GM19455 (cell line): ENCODE data around the gene POLA1.

ENCODE experiments used
- ATAC-seq: cut with Tn5 transposase; IDR thresholded peaks from one replicate; pipeline ENCODE4 v1.9.1; 2021; ENCODE audit not compliant: unreplicated experiment

POLA1 gene

GRCh38 chrX:24965372-24965771, 271.7 kb downstream of the POLA1 start:
- no peak for ATAC-seq

DNA sequence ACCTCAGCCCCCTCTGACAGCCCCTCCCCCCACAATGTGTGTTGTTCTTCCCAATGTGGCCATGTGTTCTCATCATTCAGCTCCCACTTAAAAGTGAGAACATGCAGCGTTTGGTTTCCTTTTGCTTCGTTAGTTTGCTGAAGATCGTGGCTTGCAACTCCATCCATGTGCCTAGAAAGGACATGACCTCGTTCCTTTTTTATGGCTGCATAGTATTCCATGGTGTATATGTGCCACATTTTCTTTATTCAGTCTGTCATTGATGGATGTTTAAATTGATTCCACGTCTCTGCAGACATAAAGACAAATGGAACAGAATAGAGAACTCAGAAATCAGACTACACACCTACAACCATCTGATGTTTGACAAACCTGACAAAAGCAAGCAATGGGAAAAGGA, 276.1 kb downstream of the POLA1 start:
- no peak for ATAC-seq

DNA sequence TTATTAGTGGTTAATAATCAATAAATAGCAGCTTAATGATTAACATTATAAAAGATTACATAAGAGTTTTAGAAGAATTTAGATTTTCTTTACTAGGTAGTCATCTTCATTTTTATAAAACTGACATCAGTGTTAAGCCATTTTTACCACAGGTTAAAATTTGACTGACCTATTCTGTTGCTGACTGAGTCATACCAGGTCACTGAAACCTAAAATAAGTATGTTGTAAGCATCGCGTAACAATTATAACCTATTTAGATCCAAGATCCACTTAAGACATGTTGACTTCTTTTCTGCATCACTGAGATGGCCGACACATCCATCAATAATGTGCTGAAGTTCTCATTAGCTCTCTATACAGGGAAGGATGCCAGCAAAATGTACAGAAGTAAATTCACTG, 285.4 kb downstream of the POLA1 start:
- ATAC-seq: no peak

GRCh38 chrX:24981030-24981429, 287.3 kb downstream of the POLA1 start:
- ATAC-seq: no peak

- no peak for ATAC-seq
Observed at GRCh38 chrX:24982306-24982965, 288.7 kb downstream of the POLA1 start.

GRCh38 chrX:24983931-24984330, 290.2 kb downstream of the POLA1 start:
- no peak for ATAC-seq

DNA sequence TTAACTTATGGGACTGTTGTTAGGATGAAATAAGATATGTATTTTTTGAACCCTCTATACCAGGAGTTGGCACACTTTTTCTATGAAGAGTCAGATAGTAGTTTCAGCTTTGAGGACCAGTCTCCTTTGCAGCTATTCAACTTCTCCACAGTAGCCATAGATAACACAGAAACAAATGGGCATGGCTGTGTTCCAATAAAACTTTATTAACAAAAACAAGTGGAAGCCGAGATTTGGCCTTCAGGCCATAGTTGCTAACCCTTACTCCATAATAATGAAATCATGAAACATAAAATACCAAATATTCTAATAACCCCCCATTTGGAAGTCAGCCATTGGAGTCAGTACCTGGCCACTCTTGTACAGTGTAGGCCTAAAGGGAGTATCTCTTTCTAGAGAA, 291.4 kb downstream of the POLA1 start:
- ATAC-seq: no peak

DNA sequence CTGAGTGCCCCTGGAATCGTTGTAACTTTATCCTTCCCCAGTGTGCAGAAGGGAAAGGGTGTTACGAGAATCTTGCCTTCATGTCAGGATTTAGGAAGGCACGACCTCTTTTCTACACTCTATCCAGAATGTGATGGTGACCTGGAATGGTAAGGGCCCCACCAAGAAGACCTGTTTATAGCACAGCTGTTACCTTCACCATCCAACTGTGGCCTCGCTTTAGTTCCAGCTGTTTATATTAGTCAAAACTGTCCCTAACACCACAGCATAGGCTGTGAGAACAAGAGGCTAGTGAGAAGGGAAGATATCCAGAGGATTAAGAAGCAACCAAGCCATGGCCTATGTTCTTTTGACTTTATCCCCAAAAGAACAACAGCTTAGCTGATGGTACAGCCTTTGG, 294.0 kb downstream of the POLA1 start:
- no peak for ATAC-seq

DNA sequence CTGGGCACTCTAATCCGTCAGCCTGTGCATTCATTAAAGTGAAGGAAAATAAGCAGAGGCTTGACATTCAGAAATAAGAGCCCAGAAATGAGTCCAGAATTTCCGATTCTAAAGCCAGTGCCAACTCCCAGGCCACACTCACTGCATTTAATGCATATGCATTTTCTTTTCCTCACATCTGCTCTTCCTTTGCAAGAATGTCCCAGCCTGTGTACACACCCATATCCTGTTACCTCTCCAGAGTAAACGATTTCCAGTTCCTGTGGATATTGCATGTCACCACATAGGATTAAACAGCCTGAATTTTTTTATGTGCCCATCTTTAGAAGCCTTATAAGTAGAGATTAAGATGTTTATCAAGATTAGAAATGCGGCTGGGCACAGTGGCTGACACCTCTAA, 294.6 kb downstream of the POLA1 start:
- no peak for ATAC-seq

- no peak for ATAC-seq
Observed at GRCh38 chrX:24990535-24990934, 296.8 kb downstream of the POLA1 start.

DNA sequence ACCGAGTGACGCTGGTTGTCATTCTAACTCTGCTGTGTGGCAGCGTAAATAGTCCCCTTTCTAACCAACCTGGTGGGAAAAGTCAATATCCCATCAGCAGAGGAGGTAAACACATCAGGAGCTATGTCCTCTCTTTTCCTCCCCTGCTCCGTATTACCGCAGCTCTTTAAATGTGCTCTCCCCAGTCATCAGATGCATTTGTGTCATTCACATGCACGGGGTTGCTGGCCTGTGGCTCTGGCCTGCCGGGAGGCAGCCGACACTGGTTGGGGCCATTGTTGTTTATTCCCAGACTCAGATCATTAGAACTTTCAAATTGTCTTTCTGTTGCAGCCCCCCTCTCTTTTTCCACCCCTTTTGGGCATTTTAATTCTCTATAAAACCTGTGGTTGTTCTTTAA, 300.2 kb downstream of the POLA1 start:
- no peak for ATAC-seq

DNA sequence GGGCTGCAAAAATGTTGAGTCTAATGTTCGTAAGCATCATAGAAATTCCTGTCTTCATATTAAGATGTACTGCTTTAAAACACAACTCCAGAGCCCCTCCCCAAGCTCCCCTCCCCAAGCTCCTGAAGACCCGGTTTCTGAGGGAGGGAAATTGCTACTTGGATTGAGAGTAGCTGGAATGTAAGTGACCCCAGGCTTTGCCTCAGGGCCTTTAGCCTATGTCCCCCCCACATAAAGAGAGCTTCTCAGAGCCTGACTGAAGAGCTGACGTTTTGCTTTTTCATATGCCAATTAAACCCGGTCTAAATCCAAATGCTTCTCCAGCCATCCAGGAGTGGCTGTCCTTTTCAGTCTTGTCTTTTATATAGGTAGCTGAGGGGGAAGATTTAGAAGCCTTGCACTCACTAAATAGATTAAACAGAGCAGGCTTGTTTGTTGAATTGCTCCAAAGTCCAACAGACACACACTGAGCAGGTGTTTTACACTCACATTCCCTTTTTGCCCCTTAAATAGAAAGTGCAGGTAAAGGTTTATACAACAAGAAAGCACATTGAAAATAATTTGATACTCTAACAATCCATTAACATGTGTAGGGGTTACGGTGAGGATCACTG, 302.5 kb downstream of the POLA1 start:
- no peak for ATAC-seq

- no peak for ATAC-seq
Observed at GRCh38 chrX:24999511-24999910, 305.8 kb downstream of the POLA1 start.

DNA sequence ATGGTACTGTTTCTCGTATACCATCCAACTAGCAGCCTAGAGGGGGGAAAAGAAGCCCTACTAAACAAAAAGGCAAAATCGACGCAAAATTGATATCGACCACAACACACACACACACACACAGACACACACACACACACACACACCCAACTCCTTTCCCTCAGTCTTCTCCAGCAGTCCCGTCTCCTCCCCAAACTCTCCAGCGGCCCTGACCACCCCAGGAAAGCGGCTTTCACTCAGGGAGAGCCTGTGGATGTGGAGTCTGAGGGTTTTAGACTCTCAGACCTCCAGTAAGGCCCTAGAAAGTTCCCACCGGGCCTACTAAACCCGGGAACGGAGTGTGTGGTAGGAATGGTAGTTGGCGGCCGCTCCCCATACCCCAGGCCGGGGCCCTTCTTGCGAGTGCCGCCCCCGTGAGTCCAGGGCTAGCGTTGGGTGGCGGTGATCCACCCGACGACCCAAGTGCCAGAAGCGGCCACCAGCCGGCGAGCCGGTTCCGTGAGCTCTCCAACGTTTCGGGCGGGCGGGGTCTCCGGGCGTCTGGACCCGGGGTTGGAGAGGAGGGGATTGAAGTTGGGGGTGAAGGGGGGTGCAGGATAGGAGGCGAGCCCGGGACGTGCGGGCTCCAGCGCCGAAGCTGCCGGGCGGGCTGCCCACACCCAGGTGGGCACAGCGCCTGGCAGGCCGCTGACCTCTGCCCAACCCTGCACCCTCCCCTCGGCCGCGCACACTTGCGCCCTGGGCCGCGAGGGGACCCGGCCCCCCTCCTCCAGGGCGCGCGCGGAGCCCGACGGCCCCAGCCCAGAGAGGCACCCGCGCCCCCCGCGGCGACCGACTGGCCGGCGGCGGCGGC, 308.3 kb downstream of the POLA1 start:
- no peak for ATAC-seq

DNA sequence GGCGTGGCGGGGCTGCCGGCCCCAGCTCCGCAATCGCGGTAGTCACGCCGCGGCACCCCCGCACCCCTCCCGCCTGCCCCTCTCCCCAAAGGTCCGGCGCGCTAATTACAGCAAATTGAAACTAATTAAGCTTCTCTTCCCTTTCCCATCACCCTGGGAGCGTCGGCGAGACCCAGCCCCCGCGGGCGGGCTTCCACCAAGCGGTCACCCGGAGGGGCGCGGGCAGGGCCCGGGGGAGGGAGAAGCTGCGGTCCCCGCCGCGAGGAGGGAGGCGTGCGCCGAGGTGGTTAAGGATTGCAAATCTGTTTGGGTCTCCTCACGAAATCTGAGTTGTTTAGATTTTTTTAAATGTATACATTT, 308.9 kb downstream of the POLA1 start:
- no peak for ATAC-seq

DNA sequence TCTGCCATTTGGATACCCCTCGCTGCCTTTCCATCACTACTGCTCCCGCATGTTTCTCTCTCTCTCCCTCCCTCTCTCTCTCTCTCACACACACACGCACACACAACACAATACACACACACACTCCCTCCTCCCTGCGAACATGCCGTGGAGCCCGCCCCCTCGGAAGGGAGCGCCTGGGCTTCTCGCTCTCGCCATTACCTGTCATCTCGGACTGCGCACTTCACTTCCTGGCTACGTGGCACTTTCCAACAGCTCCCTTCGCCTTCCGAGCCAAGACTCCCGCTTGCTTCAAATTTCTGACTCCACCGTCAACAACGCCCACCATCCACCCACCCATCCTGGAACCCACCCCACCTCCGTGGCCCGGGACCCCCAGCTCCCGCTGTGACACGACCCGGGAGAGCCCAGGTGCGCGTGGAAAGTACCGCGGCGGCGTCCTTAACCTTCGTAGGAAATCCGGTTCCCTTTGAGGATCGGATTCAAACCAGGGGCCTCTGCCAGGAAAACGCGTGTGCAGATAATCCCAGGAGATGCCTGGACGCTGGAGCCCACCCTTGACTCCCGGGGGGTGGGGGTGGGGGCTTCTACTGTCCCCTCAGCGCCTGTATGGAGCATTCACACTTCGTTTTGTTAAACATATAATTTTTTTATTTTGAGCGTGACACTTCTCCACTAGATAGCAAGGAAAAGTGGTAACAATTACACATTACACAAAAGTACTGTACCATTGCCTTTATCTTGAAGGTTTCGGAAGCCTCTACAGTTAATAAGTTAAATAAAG, 309.5 kb downstream of the POLA1 start:
- no peak for ATAC-seq

DNA sequence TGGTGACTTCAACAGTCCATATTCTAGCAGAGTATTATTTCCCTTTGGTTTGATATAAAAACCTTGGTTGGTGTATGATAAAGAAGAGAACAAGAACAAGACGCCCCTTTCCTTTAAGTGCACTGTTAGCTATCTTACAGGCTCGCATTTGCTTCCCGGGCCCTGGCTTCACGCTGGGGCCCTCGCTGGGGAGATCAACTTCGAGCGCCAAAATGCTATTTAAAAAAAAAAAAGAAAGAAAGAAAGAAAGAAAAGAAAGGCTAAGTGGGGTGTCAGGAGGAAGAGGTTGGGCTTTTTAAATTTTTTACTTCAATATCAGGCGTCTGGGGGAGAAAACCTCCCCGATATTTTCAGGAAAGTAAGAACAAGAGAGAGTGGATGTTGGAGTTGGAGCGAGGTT, 310.3 kb downstream of the POLA1 start:
- ATAC-seq: no peak

DNA sequence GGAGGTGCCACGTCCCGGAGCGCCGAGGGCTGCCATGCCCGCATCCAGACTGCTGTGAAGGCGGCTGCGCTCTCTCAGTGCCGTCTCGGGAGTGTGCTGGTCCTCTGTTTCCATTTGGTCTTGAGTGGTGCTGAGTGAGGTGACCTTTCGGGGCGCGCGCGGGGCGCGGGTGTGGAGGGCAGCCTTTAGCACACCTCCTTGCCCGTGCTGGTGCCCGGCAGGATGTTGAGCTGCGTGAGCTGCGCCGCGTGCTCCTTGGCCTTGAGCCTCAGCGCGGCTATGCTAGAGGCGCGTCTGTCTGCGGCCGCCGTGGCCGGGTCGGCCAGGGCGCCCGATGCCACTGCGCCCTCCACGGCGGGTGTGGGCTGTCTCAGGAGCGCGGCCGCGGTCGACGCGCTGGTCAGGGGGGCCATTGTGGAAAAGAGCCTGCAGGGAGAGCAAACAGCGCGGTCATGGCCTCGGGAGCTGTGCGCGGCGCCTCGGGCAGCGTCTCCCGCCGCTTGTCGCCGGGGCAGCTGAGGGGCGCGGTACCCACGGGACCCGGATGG, 310.8 kb downstream of the POLA1 start:
- no peak for ATAC-seq

- no peak for ATAC-seq
Observed at GRCh38 chrX:25005034-25005381, 311.3 kb downstream of the POLA1 start.

- ATAC-seq: no peak
Observed at GRCh38 chrX:25005382-25006185, 311.9 kb downstream of the POLA1 start.
